GM12878 (cell line): ENCODE results near the gene ZNF616. TPM values are rescaled to one million over a fixed set of nuclear protein-coding genes. Genes with fewer than 3 reads are reported as not detected.

Source experiments
- ATAC-seq: fragments of 200-7000 bp; cut with Tn5 transposase; 3 replicates; pipeline ENCODE4 v1.9.1; 2020; ENCODE audit warnings: mild to moderate bottlenecking, moderate library complexity
- BruUV-seq: library from RNA; stranded (reverse); fragments of 400-500 nt; replicated peaks from 2 replicates; lab custom pipeline; 2021; lab: Mats Ljungman, UMichigan
- CTCF ChIA-PET: fragments of 300-600 bp; sonication (Branson Sonifier 250); formaldehyde crosslinking; extraction: SDS; loops from one replicate; lab custom pipeline; 2021; ENCODE audit warnings: inconsistent platforms; lab: Yijun Ruan, JAX
- POLR2A ChIA-PET: fragments of 350-600 bp; formaldehyde crosslinking; extraction: SDS; loops from one replicate; lab custom pipeline; 2021; ENCODE audit warnings: inconsistent platforms; lab: Charles Lee
- RAD21 ChIA-PET: fragments of 300-600 bp; sonication (Branson Sonifier 250); formaldehyde crosslinking; loops from one replicate; lab custom pipeline; 2023; ENCODE audit warnings: antibody characterized with exemption; ENCODE audit not compliant: unreplicated experiment; lab: Charles Lee
- SMC1A ChIA-PET: fragments of 300-600 bp; sonication (Branson Sonifier 250); formaldehyde crosslinking; loops from one replicate; lab custom pipeline; 2023; ENCODE audit not compliant: unreplicated experiment, uncharacterized antibody; lab: Charles Lee
- DNase-seq: peaks from one replicate; pipeline ENCODE4 v3.0.0-alpha.2; 2011; ENCODE audit warnings: low read depth, low spot score
- FAIRE-seq: peaks from 3 replicates; lab custom pipeline; 2011; peaks lifted over from hg19 to GRCh38; lab: Jason Lieb, UNC
- H2AFZ ChIP-seq: 2 replicates; pipeline ENCODE4 v1.6.0; 2011; ENCODE audit warnings: low read depth, low read length, control low read depth; ENCODE audit not compliant: control insufficient read depth
- H3K27ac ChIP-seq: 2 replicates; pipeline ENCODE4 v1.5.1; 2011; ENCODE audit warnings: control low read depth; ENCODE audit not compliant: control insufficient read depth, insufficient read depth
- H3K27me3 ChIP-seq, 2 experiments: replicated peaks in 1 of 2; 2 replicates each; pipeline versions ENCODE4 v1.6.0 to v1.6.1; 2011; ENCODE audit warnings: low read length in 1 of 2; ENCODE audit not compliant: control insufficient read depth in 2 of 2, insufficient read depth in 2 of 2
- H3K36me3 ChIP-seq, 2 experiments: 2 replicates each; pipeline ENCODE4 v1.5.1; 2011; ENCODE audit warnings: low read length in 1 of 2; ENCODE audit not compliant: control insufficient read depth in 2 of 2, insufficient read depth in 2 of 2
- H3K4me1 ChIP-seq: 2 replicates; pipeline ENCODE4 v1.6.1; 2011; ENCODE audit warnings: mild to moderate bottlenecking, low read length, moderate library complexity, mixed read lengths; ENCODE audit not compliant: control insufficient read depth, insufficient read depth
- H3K4me2 ChIP-seq: 2 replicates; pipeline ENCODE4 v1.6.0; 2011; ENCODE audit warnings: control low read depth; ENCODE audit not compliant: control insufficient read depth, insufficient read depth
- H3K4me3 ChIP-seq: fragments of 200-600 bp; sonication (generic); 2 replicates; pipeline ENCODE4 v1.5.1; 2016
- H3K79me2 ChIP-seq: 2 replicates; pipeline ENCODE4 v1.6.0; 2011; ENCODE audit warnings: low read length; ENCODE audit not compliant: control insufficient read depth, insufficient read depth
- H3K9ac ChIP-seq: 2 replicates; pipeline ENCODE4 v1.8.0; 2011; ENCODE audit warnings: low read length, control low read depth, mixed read lengths; ENCODE audit not compliant: control insufficient read depth, insufficient read depth
- H3K9me3 ChIP-seq: replicated peaks from 3 replicates; pipeline ENCODE4 v1.5.1; 2011; ENCODE audit warnings: mild to moderate bottlenecking, low read length; ENCODE audit not compliant: control insufficient read depth, insufficient read depth
- H4K20me1 ChIP-seq: 2 replicates; pipeline ENCODE4 v1.6.0; 2011; ENCODE audit not compliant: control insufficient read depth, insufficient read depth
- BRCA1 ChIP-seq: IDR thresholded peaks from 2 replicates; pipeline ENCODE4 v1.6.1; 2011; ENCODE audit warnings: low read depth, low read length, improper control_type of control experiment
- GABPA ChIP-seq: IDR thresholded peaks from 2 replicates; pipeline ENCODE4 v1.6.1; 2014; ENCODE audit warnings: antibody characterized with exemption, low read depth, mild to moderate bottlenecking, inconsistent platforms
- SMC3 ChIP-seq: IDR thresholded peaks from 2 replicates; pipeline ENCODE4 v1.6.1; 2011; ENCODE audit warnings: low read length, improper control_type of control experiment, borderline replicate concordance
- WGBS: methylation state at CpG from one replicate; pipeline ENCODE4 v1.1.6; 2016; ENCODE audit warnings: low lambda C conversion rate; ENCODE audit not compliant: insufficient replicate concordance, insufficient coverage; ENCODE audit errors: missing lambda C conversion rate; 5-methylcytosine and 5-hydroxymethylcytosine counted together
- in situ Hi-C: fragments of 300-500 bp; cut with MboI; formaldehyde crosslinking; loops from 9 replicates; pipeline ENCODE4 v1.14.3; 2018; ENCODE audit warnings: mixed read lengths
- intact Hi-C: fragments of 100-400 bp; cut with micrococcal nuclease; formaldehyde crosslinking; loops from one replicate; pipeline ENCODE4 v1.14.2; 2022; ENCODE audit not compliant: unreplicated experiment
- polyA plus RNA-seq, 11 experiments: library from polyadenylated mRNA; depleted of rRNA in 4 of 11; unstranded in 6 of 11; stranded (reverse) in 5 of 11; fragments of >200 nt; fragmentation: Nextera tagmentation in 4 of 11; fragmentation: Illumina TruSeq in 1 of 11; extraction: Ambion mirVana in 4 of 11; extraction: Trizol in 1 of 11; gene quantifications; 1 replicate in 1 of 11; 2 replicates in 10 of 11; pipeline versions ENCODE4 v1.2.1 to v1.2.3, GENCODE V29; 2011 to 2016; ENCODE audit warnings: inconsistent platforms in 2 of 11, missing spikeins in 2 of 11, low read depth in 1 of 11
- total RNA-seq, 4 experiments: library from RNA; depleted of rRNA in 3 of 4; stranded (reverse); fragments of >200 nt in 3 of 4; fragmentation: Illumina TruSeq in 1 of 4; extraction: Trizol in 1 of 4; gene quantifications; 2 replicates each; pipeline versions ENCODE4 v1.2.1 to v1.2.3, GENCODE V29; 2013 to 2021
- TF ChIP-seq, protein P1 (sequence below): IDR thresholded peaks from 2 replicates; pipeline ENCODE4 v1.6.1; 2012; ENCODE audit warnings: low read depth, low read length, improper control_type of control experiment
- TF ChIP-seq, protein P2 (sequence below): fragments of 450-650 bp; formaldehyde crosslinking; IDR thresholded peaks from 2 replicates; pipeline ENCODE4 v1.4.0; 2022; ENCODE audit warnings: mild to moderate bottlenecking, moderate library complexity

The ZNF616 gene
- total and polyA plus RNA-seq, 10 of the 15 experiments (the other 5 are each of a cell fraction or from before 2014, with no cell fraction given), result 1.1 to 5.9 (median 3.8) TPM

DNA sequence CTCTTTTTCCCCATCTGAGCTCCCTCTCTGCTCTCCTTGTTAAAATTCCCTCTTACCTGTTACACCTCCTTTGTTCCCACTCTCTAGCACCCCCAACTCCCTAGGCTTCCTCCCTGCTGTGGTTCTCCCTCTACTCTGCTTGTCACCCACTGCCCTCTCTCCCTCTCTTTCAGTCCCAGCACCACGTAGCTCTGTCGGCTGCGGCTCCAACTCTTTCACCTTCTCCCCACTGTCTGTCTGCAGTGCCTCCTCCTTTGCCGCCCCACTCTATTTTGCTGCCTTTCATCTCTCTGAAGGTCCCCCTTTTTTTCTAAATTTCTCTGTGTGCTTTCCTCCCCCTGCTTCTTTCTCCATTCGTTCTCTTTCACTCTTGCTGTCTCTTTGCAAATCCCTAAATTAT, 30.6 kb upstream of the ZNF616 start:
- H4K20me1 ChIP-seq, result no peaks in the 10 kb centered on the region
- H3K4me3 ChIP-seq, result peak overlapping the region; percentile 92
- 35% methylated on average over 5 of the region's 5 CpGs for WGBS
- H3K9ac ChIP-seq, result peak overlapping the region; percentile 81; the same call in 1 of the 2 replicates
- FAIRE-seq (no peak), DNase-seq (no peak), ATAC-seq (no peak)
- ChIA-PET CTCF (no interaction called here), POLR2A (interaction anchor here (0.6 to 1.2 kb wide), 2 partner anchors 19 to 126 kb away, joined by 3 to 5 read pairs; no protein-coding TSS in a partner anchor), RAD21 (no interaction called here), SMC1A (no interaction called here)
- peaks cover 3% of the 10 kb centered on the region; the same call in 1 of the 2 replicates for H3K79me2 ChIP-seq
- H2AFZ ChIP-seq, result peak overlapping the region; percentile 88
- H3K4me2 ChIP-seq, result peak overlapping the region; percentile 93
- peaks cover 17% of the 10 kb centered on the region; the same call in 2 of the 3 replicates for H3K9me3 ChIP-seq
- in situ Hi-C loops, result no loop called here
- no peaks in the 10 kb centered on the region; a peak in 1 of 4 replicates for H3K36me3 ChIP-seq
- no TSS peak for BruUV-seq
- TF ChIP-seq BRCA1 (no peak), SMC3 (no peak), GABPA (no peak)
- TF ChIP-seq, protein P1, sequence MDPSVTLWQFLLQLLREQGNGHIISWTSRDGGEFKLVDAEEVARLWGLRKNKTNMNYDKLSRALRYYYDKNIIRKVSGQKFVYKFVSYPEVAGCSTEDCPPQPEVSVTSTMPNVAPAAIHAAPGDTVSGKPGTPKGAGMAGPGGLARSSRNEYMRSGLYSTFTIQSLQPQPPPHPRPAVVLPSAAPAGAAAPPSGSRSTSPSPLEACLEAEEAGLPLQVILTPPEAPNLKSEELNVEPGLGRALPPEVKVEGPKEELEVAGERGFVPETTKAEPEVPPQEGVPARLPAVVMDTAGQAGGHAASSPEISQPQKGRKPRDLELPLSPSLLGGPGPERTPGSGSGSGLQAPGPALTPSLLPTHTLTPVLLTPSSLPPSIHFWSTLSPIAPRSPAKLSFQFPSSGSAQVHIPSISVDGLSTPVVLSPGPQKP, result no peak
- TF ChIP-seq, protein P2, sequence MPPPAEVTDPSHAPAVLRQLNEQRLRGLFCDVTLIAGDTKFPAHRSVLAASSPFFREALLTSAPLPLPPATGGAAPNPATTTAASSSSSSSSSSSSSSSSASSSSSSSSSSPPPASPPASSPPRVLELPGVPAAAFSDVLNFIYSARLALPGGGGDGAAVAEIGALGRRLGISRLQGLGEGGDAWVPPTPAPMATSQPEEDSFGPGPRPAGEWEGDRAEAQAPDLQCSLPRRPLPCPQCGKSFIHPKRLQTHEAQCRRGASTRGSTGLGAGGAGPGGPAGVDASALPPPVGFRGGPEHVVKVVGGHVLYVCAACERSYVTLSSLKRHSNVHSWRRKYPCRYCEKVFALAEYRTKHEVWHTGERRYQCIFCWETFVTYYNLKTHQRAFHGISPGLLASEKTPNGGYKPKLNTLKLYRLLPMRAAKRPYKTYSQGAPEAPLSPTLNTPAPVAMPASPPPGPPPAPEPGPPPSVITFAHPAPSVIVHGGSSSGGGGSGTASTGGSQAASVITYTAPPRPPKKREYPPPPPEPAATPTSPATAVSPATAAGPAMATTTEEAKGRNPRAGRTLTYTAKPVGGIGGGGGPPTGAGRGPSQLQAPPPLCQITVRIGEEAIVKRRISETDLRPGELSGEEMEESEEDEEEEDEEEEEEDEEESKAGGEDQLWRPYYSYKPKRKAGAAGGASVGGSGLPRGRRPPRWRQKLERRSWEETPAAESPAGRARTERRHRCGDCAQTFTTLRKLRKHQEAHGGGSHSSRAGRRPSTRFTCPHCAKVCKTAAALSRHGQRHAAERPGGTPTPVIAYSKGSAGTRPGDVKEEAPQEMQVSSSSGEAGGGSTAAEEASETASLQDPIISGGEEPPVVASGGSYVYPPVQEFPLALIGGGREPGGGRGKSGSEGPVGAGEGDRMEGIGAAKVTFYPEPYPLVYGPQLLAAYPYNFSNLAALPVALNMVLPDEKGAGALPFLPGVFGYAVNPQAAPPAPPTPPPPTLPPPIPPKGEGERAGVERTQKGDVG (CRISPR knock-in tag), result no peak
- intact Hi-C loops, result no loop called here
- no peaks in the 10 kb centered on the region for H3K27me3 ChIP-seq
- peaks cover 4% of the 10 kb centered on the region for H3K4me1 ChIP-seq
- H3K27ac ChIP-seq, result no peak overlapping the region
